ENCODE measurements around the gene SPSB4.

Gene SPSB4

DNA sequence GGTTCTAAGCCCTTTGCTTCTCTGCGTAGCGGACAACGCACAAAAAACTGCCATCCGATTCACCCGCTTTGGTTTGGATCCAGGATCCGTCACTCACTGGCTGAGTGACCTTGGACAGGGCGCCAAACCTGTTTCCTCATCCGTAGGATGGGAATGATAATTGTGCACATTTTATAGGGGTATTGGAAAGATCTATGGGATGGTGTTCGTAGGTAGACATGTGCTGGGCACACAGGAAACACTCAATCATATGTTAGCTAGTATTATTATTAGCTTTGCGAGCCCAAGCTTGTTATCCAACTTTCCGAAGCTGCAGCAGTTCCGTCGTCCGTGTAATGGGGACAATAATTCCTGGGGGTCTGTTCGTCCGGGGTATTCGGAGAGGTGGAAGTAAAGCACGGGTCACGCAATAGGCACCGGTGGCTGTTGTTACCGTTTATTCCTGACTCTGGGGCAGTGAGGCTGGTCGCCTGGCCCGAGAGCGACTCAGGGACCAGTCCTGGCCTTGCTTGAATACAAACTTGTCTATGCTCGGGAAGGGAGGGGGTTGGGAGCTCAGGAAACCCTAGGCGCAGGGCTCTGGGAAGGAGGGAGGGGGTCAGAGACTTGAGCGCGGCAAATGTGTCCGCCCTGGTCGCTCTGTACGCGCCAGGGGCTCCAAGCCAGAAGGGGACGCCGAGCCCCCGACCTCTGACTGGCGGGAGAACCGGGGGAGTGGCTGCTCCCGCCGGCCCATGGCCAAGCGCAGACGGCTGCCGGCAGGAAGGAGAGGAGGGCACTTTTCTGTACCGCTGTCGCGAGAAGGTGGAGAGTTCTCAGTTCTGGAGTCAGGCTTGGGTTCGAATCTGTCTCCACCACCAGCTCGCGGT lies 1.3 kb downstream of the SPSB4 start:
- no peak for DNase-seq (ENCODE audit: low read depth in 2 of 2, low spot score in 1 of 2)

GRCh38 chr3:141055136-141055535 lies 4.0 kb downstream of the SPSB4 start:
- no peak for DNase-seq (ENCODE audit: low read depth in 2 of 2, low spot score in 1 of 2)

- DNase-seq (ENCODE audit: low read depth in 2 of 2, low spot score in 1 of 2): no peak
Measured at GRCh38 chr3:141055536-141056445, 4.6 kb downstream of the SPSB4 start.

DNA sequence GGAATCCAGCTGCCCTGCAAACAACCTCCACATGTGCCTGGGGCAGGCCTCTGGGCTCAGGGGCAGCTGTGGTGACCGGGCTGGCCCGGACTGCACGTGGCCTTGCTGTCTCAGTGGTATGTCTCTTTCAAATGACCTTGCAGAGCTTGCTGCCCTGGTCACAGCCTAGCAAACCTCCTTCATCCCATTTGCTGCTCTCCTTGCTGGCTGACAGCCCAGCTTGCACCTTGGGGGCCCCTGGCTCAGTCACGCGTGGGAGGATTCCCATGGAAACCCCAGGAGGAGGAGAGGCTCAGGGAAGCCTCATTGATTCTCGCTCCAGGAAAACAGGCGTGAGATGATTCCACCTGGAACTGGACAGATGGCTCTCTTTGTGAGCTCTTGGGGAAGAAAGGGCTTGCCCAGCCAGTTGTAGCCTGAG lies 5.6 kb downstream of the SPSB4 start:
- DNase-seq (ENCODE audit: low read depth in 2 of 2, low spot score in 1 of 2): no peak

GRCh38 chr3:141057436-141057835 lies 6.3 kb downstream of the SPSB4 start:
- no peak for DNase-seq (ENCODE audit: low read depth in 2 of 2, low spot score in 1 of 2)

DNA sequence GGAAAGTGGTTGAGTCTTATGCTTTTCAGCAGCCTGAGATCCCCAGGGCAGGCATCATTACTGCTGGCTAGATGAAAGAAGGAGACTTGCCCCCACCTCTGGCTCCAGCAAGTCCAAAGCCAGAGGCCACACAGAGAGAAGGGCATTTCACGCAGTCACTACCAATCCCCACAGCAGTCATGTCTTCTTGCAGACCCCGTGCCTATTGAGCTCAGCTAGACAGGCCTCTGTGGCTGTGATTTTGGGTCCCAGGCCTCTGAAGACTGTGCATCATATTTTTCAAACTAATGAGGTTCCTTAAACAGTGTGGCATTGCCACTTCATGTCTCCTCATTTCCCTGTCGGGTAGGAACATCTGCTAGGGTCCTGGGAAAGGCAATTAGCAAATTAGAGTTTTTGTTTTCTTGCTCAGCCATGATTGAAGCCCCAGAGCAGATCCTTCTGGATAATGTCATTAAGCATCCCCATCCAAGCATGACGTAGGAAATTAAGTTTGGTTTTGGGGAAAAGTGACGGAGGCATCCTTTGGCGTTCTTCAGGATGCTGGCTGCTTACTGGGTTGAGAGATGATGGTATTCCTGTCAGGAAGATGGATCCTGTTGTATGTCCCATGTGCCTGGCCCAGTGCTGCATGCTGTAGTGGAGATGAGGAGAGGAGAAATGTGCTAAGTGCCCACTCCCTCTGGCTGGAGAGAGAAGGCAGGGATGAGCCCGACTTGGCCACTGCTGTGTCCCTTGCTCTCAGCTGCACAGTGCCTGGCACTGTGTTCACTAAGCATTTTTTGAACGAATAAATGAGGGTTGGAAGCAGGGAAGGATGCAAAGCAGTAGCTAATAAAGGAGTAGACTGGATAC lies 7.0 kb downstream of the SPSB4 start:
- no peak for DNase-seq (ENCODE audit: low read depth in 2 of 2, low spot score in 1 of 2)

DNA sequence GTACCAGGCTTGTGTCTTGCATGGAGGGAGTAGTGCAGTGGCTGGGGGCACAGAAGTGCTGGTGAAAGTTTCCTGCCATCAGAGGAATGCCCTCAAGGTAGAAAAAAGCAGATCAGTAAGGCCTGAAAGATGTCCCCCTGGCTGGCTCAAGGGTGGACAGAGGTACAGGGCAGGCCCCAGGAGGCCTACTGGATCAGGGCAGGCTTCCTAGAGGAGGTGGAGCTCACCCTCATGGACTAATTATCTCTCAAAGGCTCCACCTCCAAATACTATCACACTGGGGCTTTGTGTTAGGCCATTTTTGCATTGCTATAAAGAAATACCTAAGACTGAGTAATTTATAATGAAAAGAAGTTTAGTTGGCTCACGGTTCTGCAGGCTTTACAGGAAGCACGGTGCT lies 7.8 kb downstream of the SPSB4 start:
- no peak for DNase-seq (ENCODE audit: low read depth in 2 of 2, low spot score in 1 of 2)

GRCh38 chr3:141059816-141060215 lies 8.7 kb downstream of the SPSB4 start:
- no peak for DNase-seq (ENCODE audit: low read depth in 2 of 2, low spot score in 1 of 2)

DNA sequence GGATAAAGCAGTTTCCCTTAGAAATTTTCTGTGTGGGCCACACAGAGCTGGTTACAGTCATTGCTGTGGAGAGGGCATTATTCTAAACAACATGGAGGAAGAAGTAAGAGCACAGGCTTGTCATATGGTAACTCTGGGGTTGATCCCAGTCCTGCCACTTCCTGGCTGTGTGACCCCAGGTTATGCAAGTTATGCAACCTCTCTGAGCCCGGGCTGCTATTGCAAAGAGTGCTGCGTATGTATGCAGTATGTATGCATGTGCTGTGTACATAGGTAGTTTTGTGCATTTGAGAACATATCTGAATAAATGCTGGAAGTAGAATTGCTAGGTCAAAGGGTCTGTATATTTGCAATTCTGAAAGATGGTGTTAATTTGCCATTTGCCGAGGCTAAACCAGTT lies 9.2 kb downstream of the SPSB4 start:
- DNase-seq (ENCODE audit: low read depth in 2 of 2, low spot score in 1 of 2): no peak

- no peak for DNase-seq (ENCODE audit: low read depth in 2 of 2, low spot score in 1 of 2)
Measured at GRCh38 chr3:141063831-141064230, 12.7 kb downstream of the SPSB4 start.

GRCh38 chr3:141064255-141064926 lies 13.2 kb downstream of the SPSB4 start:
- no peak for DNase-seq (ENCODE audit: low read depth in 2 of 2, low spot score in 1 of 2)

GRCh38 chr3:141065258-141065657 lies 14.1 kb downstream of the SPSB4 start:
- no peak for DNase-seq (ENCODE audit: low read depth in 2 of 2, low spot score in 1 of 2)

- no peak for DNase-seq (ENCODE audit: low read depth in 2 of 2, low spot score in 1 of 2)
Measured at GRCh38 chr3:141065841-141066805, 15.0 kb downstream of the SPSB4 start.

GRCh38 chr3:141067206-141067974 lies 16.2 kb downstream of the SPSB4 start:
- no peak for DNase-seq (ENCODE audit: low read depth in 2 of 2, low spot score in 1 of 2)

- DNase-seq (ENCODE audit: low read depth in 2 of 2, low spot score in 1 of 2): no peak
Measured at GRCh38 chr3:141070229-141070628, 19.1 kb downstream of the SPSB4 start.

- DNase-seq (ENCODE audit: low read depth in 2 of 2, low spot score in 1 of 2): no peak
Measured at GRCh38 chr3:141070727-141071357, 19.7 kb downstream of the SPSB4 start.

DNA sequence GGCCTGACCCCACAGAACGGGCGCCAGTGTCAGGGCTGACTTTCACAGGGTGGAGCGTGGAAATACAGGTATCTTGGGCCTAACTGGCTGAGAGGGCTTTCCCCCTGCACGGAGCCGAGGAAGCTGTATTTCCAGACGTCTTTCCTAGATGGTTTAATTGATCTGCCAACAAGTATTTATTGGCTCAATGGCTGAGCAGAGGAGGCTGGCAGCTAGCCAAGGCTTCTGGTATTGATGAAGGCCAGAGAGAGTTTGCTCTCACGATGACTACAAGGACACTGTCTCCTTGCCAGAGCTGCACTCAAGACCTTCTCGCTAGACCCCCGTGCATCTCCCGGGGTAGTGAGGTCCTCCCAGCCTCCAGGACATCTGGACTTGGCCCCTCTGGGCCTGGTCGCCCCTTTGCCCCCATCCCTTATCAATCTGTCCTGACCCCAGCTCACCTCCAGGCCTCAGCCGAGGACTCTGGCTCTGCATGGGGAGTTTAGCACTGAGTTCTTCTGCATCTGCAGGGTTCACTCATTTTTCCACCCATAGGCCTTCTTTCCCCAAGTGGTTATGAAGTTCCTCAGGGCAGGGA lies 20.6 kb downstream of the SPSB4 start:
- DNase-seq (ENCODE audit: low read depth in 2 of 2, low spot score in 1 of 2): no peak

DNA sequence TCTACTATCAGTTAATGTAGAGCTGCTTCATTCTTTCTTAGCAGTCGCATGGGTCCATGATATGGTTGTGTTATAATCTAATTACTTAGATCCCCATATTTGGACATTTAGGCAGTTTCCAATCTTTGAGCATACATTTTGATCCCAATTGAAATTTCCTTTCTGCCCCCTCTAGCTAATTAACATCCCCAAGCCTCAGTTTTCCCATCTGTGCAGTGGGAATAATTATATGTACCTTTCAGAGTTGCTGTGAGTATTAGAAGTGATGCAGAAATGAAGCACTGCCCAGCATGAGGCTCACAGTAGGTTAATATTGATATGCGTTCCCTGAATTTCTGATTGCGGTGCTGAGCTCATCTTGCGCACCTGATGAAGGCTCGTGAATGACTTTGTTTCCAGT lies 21.8 kb downstream of the SPSB4 start:
- no peak for DNase-seq (ENCODE audit: low read depth in 2 of 2, low spot score in 1 of 2)

All from stimulated activated CD8-positive, alpha-beta memory T cell treated with anti-CD3 and anti-CD28 coated beads, Interleukin-4, amount 100 ng/mL, for 1 hour (primary cell).